Measurements from ENCODE around the gene MSGN1.

MSGN1 gene

GRCh38 chr2:17795309-17795708 is 21.0 kb upstream of the MSGN1 start:
- no peak overlapping the region for H3K4me3 ChIP-seq (ENCODE audit: low read depth, low read length)
- TF ChIP-seq, protein P1, sequence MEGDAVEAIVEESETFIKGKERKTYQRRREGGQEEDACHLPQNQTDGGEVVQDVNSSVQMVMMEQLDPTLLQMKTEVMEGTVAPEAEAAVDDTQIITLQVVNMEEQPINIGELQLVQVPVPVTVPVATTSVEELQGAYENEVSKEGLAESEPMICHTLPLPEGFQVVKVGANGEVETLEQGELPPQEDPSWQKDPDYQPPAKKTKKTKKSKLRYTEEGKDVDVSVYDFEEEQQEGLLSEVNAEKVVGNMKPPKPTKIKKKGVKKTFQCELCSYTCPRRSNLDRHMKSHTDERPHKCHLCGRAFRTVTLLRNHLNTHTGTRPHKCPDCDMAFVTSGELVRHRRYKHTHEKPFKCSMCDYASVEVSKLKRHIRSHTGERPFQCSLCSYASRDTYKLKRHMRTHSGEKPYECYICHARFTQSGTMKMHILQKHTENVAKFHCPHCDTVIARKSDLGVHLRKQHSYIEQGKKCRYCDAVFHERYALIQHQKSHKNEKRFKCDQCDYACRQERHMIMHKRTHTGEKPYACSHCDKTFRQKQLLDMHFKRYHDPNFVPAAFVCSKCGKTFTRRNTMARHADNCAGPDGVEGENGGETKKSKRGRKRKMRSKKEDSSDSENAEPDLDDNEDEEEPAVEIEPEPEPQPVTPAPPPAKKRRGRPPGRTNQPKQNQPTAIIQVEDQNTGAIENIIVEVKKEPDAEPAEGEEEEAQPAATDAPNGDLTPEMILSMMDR (IDR thresholded peaks at IDR 0.05; ENCODE audit: low read depth, low read length) = no peak

DNA sequence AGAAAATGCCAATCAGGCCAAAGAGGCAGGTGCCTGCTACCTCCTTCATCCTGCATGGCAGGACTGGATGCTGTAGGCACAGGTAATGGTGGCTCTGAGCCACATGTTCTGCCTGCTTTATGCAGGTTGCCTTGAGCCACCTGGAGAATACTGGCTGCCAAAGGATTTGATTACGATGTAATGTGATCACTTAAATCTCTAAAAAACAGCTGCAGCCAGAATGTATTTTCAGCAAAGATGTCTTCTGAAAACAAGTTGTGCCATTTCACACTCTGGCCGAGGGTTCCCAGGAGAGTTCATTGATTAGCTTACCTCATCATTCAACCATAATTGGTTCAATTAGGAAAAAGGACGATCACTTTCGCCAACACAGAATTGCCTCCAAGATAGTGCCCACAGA is 17.9 kb upstream of the MSGN1 start:
- TF ChIP-seq, protein P1 (IDR thresholded peaks at IDR 0.05; ENCODE audit: low read depth, low read length) = no peak
- no peak overlapping the region for H3K4me3 ChIP-seq (ENCODE audit: low read depth, low read length)

- TF ChIP-seq, protein P1 (IDR thresholded peaks at IDR 0.05; ENCODE audit: low read depth, low read length) = no peak
- no peak overlapping the region for H3K4me3 ChIP-seq (ENCODE audit: low read depth, low read length)
These were observed 16.7 kb upstream of the MSGN1 start for GRCh38 chr2:17799301-17800120.

DNA sequence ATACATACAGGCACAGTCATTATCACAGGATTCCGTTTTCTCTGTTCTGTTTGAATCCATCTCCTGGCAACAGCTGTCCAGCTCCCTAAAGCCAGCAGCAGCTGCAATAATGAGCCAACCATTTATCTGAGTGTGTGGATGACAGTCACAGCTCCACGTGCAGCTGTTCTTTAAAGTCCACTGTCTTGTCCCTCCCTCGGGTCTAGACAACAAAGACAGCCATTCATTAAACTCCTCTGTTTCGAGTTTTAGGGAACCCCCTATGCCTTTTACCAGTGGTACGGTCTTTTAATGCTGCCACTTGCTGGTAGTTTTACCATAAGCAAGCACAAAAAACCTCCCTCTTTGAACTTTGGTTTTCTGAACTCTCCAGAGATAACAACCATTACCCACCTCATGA is 16.0 kb upstream of the MSGN1 start:
- TF ChIP-seq, protein P1 (IDR thresholded peaks at IDR 0.05; ENCODE audit: low read depth, low read length) = no peak
- H3K4me3 ChIP-seq (ENCODE audit: low read depth, low read length) = no peak overlapping the region

DNA sequence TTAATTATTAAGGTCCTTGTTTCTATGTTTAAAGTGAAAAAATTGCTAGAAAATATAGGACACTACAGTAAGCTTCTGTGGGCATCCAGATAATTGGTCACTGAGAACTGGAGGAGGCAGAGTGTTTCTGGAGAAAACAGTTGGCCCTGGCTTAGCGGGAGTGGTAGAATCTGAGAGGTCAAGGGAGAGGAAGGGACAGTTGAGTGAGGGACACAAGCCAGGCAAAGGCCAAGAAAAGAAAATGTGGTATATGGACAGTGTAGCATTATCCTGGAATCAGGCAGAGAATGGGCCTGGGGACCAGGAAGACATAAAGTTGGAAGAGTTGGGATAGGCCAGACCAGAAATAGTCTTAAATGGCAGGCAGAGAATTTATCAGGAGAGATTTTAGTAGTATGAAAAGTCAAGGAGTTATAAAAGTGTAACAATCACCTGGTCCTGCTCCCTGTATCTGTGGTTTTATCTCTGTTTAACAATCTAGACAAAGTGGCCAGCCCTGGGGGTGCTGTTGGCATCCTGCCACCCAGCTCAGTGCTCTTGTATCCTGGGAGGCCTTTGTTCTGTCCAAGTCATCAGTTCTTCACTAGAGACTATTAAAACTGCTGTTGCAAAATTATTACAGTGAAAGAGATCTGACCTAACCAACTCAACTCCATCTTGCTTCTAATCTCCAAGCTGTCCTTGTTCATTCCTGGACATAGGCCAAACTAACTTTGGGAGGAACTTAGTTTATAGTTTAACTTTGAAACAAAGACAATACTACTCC is 15.4 kb upstream of the MSGN1 start:
- TF ChIP-seq, protein P1 (IDR thresholded peaks at IDR 0.05; ENCODE audit: low read depth, low read length) = no peak
- H3K4me3 ChIP-seq (ENCODE audit: low read depth, low read length) = no peak overlapping the region

DNA sequence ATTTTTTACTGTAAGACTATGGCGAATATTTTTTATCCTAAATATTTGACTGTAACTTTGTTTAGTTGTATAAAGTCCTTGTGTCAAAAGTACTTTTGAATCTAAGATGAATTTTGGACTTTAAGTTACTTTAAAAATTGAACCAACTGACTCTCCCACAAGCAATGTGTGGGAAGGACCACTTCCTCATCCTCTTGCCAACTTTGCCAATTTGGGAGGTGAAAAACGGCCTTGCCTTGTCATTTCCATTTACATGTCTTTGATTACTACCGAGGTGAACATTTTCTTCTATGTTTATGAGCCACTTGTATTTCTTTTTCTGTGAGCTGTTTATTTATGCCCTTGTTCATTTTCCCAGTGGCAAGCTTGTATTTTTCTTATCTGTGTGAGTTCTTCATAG is 12.8 kb upstream of the MSGN1 start:
- TF ChIP-seq, protein P1 (IDR thresholded peaks at IDR 0.05; ENCODE audit: low read depth, low read length) = no peak
- no peak overlapping the region for H3K4me3 ChIP-seq (ENCODE audit: low read depth, low read length)

GRCh38 chr2:17804358-17804757 is 11.9 kb upstream of the MSGN1 start:
- no peak overlapping the region for H3K4me3 ChIP-seq (ENCODE audit: low read depth, low read length)
- TF ChIP-seq, protein P1 (IDR thresholded peaks at IDR 0.05; ENCODE audit: low read depth, low read length) = no peak
